ENCODE data around the gene OVOL1.

Gene OVOL1

DNA sequence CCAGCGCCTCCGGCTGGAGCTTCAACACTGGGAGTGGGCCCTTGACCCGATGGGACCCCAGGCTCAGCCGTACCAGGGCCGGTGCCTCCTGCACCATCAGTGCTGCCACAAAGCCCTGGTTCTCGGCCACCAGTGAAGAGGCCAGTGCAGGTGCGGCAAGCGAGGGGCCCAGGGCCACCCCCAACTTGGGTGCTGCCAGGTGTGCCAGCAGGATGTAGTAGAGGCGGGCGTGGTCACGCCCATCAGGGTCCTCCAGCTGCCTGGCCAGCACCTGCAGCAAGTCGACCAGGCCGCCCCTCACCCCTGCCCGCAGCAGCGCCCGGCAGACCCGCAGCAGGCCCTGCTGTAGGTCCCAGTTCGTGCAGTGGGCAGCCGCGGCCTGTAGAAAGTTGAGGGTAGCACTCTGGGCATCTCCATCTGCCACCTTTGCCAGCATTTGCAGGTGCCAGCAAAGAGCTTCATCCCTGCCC lies 8.4 kb upstream of the OVOL1 start:
- DNase-seq: no peak

DNA sequence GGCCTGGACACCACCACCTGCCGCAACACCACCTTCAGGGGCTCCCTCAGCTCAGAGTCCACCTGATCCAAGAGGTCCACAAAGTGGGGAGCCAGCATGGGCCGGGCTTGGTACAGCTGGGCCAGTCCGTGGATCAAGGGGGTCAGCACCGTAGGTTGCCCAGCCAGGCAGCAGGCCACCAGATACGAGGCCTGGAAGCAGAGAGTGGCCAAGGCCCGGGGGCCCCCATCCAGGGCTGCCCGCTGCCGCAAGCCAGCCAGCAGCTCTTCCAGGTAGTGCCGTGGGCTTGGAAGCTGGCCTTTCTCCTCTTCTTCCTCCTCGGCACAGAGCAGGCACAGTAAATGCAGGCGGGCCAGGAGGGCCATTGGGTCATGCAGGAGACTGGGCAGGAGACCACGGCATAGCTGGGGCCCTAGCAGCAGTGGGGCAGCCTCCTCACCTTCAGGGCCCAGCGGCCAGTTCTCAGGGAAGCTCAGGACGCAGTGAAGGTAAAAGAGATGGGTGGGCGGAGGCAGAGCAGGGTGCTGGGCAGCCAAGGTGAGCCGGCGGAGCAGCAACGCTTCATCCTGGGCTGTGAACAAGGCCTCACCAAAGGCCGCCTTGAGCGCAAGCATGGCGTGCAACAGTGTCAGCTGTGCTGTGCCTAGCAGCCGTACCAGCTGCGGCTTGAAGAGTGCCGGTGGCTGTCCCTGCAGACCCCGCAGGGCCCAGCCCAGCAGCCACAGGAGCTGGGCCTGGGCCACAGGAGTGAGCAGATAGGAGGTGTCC lies 7.8 kb upstream of the OVOL1 start:
- DNase-seq: no peak

GRCh38 chr11:65779669-65779918 lies 7.3 kb upstream of the OVOL1 start:
- no peak for DNase-seq

GRCh38 chr11:65779919-65780769 lies 6.7 kb upstream of the OVOL1 start:
- DNase-seq: peak; percentile 80

GRCh38 chr11:65780770-65781151 lies 6.1 kb upstream of the OVOL1 start, which contains the start of gene AP5B1:
Gene AP5B1, minus strand, starts transcription at chr11:65780976. Its CDS starts 385 bp downstream, at chr11:65780591.
- DNase-seq: peak; percentile 78

DNA sequence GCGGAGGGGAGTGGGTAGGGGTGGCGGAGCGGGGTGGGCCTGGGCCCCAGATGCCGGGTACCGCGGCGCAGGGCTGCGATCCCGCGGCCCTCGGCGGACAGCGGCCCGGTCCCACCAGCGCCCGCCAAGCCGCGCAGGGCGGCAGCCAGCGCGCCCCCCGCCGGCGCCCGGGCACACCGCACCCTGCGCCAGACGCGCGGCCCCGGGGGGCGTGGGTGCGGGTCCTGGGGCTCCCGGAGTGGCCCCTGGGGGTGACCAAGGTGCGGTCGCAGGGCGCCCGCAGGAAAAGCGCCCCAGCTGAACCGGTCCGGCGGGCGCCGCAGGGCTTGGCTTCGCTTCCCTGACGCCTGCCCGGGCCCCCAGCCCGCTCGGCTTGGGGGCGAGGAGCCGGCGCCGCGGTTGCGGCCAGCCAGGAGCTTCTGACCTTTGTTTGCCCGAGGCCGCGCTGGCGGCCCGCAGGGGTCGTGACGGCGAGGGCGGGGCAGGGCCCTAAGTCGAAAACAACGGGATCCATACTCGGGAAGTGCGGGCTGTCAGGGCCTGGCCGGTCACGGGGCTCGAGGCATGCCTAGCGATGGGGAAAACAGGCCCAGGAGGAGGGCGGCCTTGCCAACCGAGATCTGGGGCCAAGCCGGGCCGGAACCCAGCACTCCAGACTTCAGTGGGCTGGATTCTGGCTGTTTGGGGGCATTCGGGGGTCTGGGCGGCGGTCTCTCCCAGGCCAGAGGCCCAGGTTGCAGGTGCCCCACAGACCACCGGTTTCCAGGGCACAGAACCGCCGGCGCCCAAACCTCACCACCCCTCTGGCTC lies 5.5 kb upstream of the OVOL1 start:
- DNase-seq: no peak

- DNase-seq: no peak
These were observed 4.7 kb upstream of the OVOL1 start for GRCh38 chr11:65781962-65782815.

GRCh38 chr11:65782816-65783228 lies 4.0 kb upstream of the OVOL1 start:
- no peak for DNase-seq

DNA sequence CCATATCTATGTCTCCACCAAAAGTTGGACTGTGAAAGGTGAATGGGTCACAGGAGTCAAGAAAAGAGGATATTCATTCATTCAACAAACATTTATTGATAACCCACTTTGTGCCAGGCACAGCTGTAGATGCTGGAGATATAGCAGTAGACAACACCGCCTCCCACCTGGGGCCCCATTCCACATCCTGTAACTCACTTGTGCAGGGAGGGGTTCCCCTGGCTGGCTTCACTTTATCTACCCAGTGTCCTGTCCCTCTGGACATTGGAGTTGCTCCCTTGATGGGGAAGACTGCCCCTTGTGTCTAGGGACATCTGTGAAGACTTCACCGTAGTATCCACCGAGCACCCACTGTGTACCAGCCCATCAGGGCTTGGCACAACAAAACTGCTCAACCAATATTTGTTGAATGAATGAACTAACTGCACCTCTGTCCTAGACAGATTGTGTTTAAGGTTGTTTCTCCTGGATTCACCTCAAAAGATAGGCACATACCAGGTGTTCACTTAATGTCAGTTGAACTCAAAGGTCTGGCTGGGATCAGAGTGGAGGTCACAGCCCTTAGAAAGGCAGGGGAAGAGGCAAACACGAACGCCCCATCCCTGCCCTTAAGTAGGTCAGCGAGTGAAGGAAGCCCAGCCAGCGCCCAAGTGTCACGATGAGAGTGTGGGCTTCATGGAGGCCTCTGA lies 1.4 kb upstream of the OVOL1 start:
- DNase-seq: no peak

DNA sequence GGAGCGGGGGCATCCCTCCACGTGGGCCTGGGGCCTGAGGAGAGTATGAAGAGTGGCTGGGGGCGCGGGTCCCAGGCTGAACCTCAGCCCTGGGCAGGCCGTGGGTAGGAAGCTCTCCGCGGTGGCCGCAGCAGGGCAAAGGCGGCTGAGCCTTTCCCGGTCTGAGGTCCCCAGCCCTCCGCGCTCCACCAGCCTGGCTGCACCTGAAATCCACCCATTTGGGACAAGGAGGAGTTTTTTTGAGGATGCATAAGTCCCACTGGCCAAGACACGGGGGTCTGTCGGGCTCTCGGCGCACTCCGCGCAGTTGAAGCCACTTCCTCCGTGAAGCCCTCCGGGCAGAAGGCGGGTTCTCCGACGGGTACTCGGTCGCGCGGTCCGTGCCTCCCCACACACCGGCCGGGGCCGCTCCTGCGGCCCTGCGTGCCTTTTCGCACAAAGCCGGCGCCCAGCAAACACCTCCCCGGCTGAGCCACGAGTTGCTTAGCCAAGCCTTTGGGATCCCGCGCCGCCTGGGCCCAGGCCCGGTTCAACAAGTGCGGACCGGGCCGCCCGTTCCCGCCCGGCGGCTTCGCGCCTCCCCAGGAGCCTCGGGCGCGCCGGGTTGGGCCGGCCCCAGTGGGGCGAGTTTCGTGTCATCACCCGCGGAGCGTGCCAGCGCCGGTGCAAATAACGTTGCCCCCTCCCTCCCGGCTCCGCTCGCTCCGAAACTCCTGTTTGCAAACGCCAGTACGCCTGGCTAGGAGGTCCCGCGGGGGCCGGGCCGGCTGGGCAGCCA lies 666 bp upstream of the OVOL1 start:
- peak; percentile 24 for DNase-seq

- no peak for DNase-seq
These were observed 1.1 kb downstream of the OVOL1 start for GRCh38 chr11:65787649-65788622.

- no peak for DNase-seq
These were observed 2.0 kb downstream of the OVOL1 start for GRCh38 chr11:65788821-65789220.

GRCh38 chr11:65789230-65790103 lies 2.6 kb downstream of the OVOL1 start:
- DNase-seq: no peak

DNA sequence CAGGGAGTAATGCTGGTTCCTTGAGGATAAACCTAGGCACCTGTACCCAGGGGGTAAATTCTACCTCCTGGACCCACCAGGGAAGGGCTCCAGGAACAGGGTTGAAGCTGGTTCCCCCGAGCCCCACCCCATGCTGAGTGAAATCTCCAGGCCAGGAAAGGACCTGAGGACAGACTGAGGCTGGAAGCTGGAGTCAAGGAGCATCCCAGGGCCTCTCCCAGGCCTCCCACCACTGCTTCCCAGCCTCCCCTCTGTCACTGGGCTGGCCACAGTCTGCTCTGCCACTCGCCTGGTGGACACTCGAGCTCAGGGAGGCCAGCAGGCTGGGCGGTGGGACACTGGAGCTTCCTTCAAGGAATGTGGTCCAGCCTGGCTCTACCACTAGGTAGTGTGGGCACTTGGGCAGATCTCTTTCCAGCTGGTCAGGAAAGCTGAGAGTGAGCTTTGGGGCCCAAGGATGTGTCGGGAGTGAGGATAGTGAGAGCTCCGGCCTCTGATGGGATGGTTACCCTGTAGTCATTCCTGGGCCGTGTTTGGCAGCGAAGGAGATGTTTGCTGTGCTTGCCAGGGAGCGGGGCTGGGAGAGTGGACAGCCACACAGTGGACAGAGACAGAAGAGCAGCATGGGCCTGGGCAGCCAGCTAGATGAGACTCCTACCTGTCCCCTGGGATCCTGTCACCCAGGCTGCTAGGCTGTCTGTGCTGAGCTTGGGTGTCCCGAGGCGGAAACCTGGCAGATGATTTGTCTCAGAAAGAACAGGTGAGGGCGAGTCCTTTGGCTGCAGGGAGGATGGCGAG lies 3.4 kb downstream of the OVOL1 start:
- DNase-seq: no peak

- DNase-seq: no peak
These were observed 4.2 kb downstream of the OVOL1 start for GRCh38 chr11:65790902-65791650.

GRCh38 chr11:65791719-65792213 lies 4.9 kb downstream of the OVOL1 start:
- DNase-seq: peak; percentile 66

GRCh38 chr11:65792456-65792855 lies 5.6 kb downstream of the OVOL1 start:
- DNase-seq: no peak

Data from CD4-positive, alpha-beta T cell treated with Interleukin-12 subunit alpha and Interleukin-12 subunit beta, for 1 hour (primary cell).